ENCODE data around the gene HECTD4. TPM values are rescaled to one million over a fixed set of nuclear protein-coding genes. Genes with fewer than 3 reads are reported as not detected.

The HECTD4 gene
- total and polyA plus RNA-seq, 9 of the 15 experiments (the other 6 are each of a cell fraction or from before 2014, with no cell fraction given) = 3.5 to 33.3 (median 13.5) TPM

DNA sequence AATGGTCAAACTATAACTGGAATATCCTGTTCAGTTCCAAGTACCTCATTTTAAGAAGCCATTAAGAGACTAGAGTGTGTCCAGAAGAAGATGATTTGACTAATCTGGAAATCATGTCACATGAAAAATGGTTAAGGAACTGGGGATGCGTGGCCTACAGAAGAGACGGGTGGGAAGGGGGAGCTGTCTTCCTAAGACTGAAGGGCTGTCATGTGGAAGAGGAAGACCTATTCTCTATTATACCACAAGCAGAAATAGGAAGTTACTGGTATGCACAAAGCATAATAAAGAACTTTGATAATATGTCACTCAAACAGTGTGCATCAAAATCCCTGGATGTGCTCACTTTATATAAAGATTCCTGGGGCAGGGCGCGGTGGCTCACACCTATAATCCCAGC, 50.3 kb downstream of the HECTD4 start (continued):
- TF ChIP-seq, protein P1, sequence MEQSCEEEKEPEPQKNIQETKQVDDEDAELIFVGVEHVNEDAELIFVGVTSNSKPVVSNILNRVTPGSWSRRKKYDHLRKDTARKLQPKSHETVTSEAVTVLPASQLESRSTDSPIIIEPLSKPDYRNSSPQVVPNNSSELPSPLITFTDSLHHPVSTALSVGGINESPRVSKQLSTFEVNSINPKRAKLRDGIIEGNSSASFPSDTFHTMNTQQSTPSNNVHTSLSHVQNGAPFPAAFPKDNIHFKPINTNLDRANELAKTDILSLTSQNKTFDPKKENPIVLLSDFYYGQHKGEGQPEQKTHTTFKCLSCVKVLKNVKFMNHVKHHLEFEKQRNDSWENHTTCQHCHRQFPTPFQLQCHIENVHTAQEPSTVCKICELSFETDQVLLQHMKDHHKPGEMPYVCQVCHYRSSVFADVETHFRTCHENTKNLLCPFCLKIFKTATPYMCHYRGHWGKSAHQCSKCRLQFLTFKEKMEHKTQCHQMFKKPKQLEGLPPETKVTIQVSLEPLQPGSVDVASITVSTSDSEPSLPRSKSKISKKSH (CRISPR knock-in tag; IDR thresholded peaks at IDR 0.05) = no peak

DNA sequence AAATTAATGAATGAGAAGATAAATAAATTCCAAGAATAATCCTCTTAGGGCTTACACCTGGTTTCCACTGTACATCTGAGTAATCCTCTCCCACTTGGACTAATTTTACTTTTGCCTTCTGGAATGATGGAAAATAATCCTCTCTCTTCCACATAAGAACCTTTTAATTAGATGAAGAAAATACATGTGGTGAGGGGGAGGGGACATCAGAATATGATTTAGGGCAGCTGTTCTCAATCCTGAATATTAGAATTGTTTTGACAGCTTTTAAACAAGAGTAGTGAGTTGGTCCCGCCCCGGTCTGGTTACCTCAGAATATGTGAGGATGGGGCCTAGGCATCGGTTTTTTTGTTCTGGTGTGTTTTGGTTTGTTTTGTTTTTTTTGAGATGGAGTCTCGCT, 51.5 kb downstream of the HECTD4 start:
- Histone ChIP-seq H3K9me3 (replicated peaks; ENCODE audit: control insufficient read depth, insufficient read depth, low read depth, low read length) (no peaks in the 10 kb centered on the region), H3K27me3 (ENCODE audit: control insufficient read depth in 2 of 2, insufficient read depth in 2 of 2, low read length in 2 of 2) (no peaks in the 10 kb centered on the region), H3K9me1 (ENCODE audit: control insufficient read depth, insufficient read depth, low read length) (no peaks in the 10 kb centered on the region), H3K9ac (ENCODE audit: insufficient read depth in 1 of 2, low read depth in 2 of 2, low read length in 2 of 2) (no peak overlapping the region), H3K4me3 (no peak overlapping the region), H3K4me2 (ENCODE audit: insufficient read depth, low read length) (no peak overlapping the region), H3K36me3 (ENCODE audit: control insufficient read depth, insufficient read depth, low read length) (no peaks in the 10 kb centered on the region), H2AFZ (ENCODE audit: low read depth, low read length) (no peak overlapping the region), H3K79me2 (ENCODE audit: control insufficient read depth, insufficient read depth, low read length) (peaks cover 20% of the 10 kb centered on the region), H3K27ac (ENCODE audit: extremely low read depth, low read depth, low read length) (no peak overlapping the region), H3K4me1 (replicated peaks in 1 of 2; ENCODE audit: control insufficient read depth in 2 of 2, insufficient read depth in 2 of 2, low read length in 2 of 2) (peaks cover 1 to 9% of the 10 kb centered on the region in 2 experiments; a peak in 4 of 5 replicates), H4K20me1 (replicated peaks; ENCODE audit: control insufficient read depth, insufficient read depth, low read length) (no peaks in the 10 kb centered on the region)
- ChIA-PET POLR2A (interaction anchor here (0.7 to 1.6 kb wide), 2 partner anchors 15 to 96 kb away, joined by 3 to 4 read pairs; no protein-coding TSS in a partner anchor), CTCF (ENCODE audit: low intra/inter-chr PET ratio) (no interaction called here)
- no peak for DNase-seq (ENCODE audit: extremely low read depth in 1 of 4, low spot score in 3 of 4)
- no TSS peak for BruUV-seq (replicated peaks)
- no peak for FAIRE-seq
- in situ Hi-C loops (cut with MboI) (no loop called here), intact Hi-C loops (cut with micrococcal nuclease) (no loop called here)
- 80% methylated on average over 4 of the region's 4 CpGs for WGBS (ENCODE audit: insufficient coverage, low coverage, missing lambda C conversion rate)
- no peak for ATAC-seq
- no peak for TF ChIP-seq HDAC3 (IDR thresholded peaks at IDR 0.05; ENCODE audit: borderline replicate concordance, partially characterized antibody)
- TF ChIP-seq ZNF57 (CRISPR knock-in tag; IDR thresholded peaks at IDR 0.05) = no peak
- no peak for TF ChIP-seq ZFP1 (CRISPR knock-in tag; IDR thresholded peaks at IDR 0.05)
- TF ChIP-seq, protein P2, sequence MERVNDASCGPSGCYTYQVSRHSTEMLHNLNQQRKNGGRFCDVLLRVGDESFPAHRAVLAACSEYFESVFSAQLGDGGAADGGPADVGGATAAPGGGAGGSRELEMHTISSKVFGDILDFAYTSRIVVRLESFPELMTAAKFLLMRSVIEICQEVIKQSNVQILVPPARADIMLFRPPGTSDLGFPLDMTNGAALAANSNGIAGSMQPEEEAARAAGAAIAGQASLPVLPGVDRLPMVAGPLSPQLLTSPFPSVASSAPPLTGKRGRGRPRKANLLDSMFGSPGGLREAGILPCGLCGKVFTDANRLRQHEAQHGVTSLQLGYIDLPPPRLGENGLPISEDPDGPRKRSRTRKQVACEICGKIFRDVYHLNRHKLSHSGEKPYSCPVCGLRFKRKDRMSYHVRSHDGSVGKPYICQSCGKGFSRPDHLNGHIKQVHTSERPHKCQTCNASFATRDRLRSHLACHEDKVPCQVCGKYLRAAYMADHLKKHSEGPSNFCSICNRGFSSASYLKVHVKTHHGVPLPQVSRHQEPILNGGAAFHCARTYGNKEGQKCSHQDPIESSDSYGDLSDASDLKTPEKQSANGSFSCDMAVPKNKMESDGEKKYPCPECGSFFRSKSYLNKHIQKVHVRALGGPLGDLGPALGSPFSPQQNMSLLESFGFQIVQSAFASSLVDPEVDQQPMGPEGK (CRISPR knock-in tag; IDR thresholded peaks at IDR 0.05; ENCODE audit: borderline replicate concordance) = no peak
- TF ChIP-seq, protein P3, sequence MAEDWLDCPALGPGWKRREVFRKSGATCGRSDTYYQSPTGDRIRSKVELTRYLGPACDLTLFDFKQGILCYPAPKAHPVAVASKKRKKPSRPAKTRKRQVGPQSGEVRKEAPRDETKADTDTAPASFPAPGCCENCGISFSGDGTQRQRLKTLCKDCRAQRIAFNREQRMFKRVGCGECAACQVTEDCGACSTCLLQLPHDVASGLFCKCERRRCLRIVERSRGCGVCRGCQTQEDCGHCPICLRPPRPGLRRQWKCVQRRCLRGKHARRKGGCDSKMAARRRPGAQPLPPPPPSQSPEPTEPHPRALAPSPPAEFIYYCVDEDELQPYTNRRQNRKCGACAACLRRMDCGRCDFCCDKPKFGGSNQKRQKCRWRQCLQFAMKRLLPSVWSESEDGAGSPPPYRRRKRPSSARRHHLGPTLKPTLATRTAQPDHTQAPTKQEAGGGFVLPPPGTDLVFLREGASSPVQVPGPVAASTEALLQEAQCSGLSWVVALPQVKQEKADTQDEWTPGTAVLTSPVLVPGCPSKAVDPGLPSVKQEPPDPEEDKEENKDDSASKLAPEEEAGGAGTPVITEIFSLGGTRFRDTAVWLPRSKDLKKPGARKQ (CRISPR knock-in tag; IDR thresholded peaks at IDR 0.05) = no peak
- no peak for TF ChIP-seq ZNF24 (IDR thresholded peaks at IDR 0.05)
- TF ChIP-seq SOX6 (IDR thresholded peaks at IDR 0.05) = no peak
- TF ChIP-seq, protein P4, sequence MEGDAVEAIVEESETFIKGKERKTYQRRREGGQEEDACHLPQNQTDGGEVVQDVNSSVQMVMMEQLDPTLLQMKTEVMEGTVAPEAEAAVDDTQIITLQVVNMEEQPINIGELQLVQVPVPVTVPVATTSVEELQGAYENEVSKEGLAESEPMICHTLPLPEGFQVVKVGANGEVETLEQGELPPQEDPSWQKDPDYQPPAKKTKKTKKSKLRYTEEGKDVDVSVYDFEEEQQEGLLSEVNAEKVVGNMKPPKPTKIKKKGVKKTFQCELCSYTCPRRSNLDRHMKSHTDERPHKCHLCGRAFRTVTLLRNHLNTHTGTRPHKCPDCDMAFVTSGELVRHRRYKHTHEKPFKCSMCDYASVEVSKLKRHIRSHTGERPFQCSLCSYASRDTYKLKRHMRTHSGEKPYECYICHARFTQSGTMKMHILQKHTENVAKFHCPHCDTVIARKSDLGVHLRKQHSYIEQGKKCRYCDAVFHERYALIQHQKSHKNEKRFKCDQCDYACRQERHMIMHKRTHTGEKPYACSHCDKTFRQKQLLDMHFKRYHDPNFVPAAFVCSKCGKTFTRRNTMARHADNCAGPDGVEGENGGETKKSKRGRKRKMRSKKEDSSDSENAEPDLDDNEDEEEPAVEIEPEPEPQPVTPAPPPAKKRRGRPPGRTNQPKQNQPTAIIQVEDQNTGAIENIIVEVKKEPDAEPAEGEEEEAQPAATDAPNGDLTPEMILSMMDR (IDR thresholded peaks at IDR 0.05 in 2 of 3, conservative IDR thresholded peaks at IDR 0.05 in 1 of 3; ENCODE audit: insufficient read depth in 2 of 3, low read depth in 1 of 3, low read length in 3 of 3) = no peak
- TF ChIP-seq RBFOX2 (IDR thresholded peaks at IDR 0.05; ENCODE audit: low read depth, low read length) = no peak
- no peak for TF ChIP-seq ELF1 (tag; IDR thresholded peaks at IDR 0.05)
- TF ChIP-seq KHSRP (IDR thresholded peaks at IDR 0.05) = no peak
- no peak for TF ChIP-seq MTF1 (CRISPR knock-in tag; IDR thresholded peaks at IDR 0.05; ENCODE audit: borderline replicate concordance)
- TF ChIP-seq CEBPG (CRISPR knock-in tag; IDR thresholded peaks at IDR 0.05) = no peak
- TF ChIP-seq CEBPG (tag; conservative IDR thresholded peaks at IDR 0.05 in 1 of 2, IDR thresholded peaks at IDR 0.05 in 1 of 2) = no peak

All from K562 (cell line).